Muscle of arm (tissue), 12 donors: ENCODE results near the gene CACNA1C. TPM values are rescaled to one million over a fixed set of nuclear protein-coding genes. Genes with fewer than 3 reads are reported as not detected.
"Not testable (repeated sequence)": the region's sequence is repeated elsewhere in the genome, so short reads cannot be mapped to it uniquely, and the experiment has no call there.

Experiments
- DNase-seq: peaks from one replicate; pipeline ENCODE4 v3.0.0-alpha.2; 2013
- polyA plus RNA-seq, 12 donors: library from polyadenylated mRNA; unstranded; fragments of 120-200 nt; gene quantifications; one replicate each; pipeline ENCODE4 v1.2.1, GENCODE V29; 2013; ENCODE audit not compliant: insufficient read length in 12 of 12

The CACNA1C gene
- polyA plus RNA-seq, 12 donors: 2.3 to 6.7 (median 3.2) TPM; not detected in 1

DNA sequence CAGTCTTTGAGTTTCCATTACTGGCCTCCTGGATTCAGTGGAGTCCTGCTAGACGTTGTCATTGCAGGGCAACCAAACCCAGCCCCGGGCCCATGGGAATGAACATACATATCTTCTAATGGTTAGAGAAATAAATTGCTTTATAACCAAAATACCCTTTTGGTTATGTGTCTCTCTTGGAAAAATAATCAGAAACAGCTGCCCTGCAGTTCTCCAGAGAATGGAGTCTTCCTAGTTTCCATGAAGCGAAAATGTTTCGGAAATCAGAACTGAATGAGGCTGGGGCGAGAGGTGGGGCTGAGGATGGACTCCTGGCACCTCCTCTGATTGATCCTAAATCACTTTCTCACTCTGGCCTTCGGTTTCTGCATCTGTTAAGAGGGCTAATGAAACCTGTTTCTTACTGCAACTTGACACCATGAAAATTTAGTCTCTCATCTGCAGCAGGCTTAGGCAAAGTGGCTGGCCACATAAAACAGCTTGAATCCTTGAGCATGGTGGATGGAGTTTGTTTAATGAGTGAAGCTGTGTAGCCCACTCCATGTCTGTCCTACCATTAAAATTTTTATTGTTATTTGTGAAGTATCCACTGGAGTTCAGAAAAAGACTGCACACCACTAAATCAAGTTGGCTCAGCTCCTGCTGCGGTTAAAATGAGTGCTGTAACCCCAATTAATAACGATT lies 198.9 kb downstream of the CACNA1C start:
- DNase-seq: no peak

DNA sequence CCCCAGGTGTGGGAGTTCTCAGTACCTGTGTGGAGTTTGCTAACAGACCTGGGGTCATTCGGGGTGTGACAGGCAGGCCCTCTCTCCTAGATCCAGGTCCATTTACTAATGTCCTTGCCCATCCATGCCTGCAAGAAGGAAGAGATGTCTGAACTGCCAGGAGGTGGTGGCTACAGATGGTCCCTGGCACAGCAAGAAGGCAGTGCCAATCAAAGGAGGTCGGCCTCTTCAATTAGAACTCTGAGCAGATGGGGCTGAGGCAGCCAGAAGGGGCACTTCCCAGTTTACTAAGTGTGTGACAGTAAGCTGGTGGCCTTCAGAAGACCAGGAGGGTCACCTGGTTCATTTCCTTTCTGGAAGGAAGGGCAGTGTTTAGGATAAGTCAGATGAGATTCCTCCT lies 202.5 kb downstream of the CACNA1C start:
- DNase-seq: no peak

DNA sequence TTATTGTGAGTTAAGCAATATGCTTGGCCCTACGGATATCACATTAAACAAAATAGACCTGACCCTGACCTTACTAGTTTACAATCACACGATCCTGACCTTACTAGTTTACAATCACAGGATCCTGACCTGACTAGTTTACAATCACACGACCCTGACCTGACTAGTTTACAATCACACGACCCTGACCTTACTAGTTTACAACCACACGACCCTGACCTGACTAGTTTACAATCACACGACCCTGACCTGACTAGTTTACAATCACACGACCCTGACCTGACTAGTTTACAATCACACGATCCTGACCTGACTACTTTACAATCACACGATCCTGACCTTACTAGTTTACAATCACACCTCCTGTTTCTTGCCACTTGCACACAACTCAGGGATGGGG lies 202.9 kb downstream of the CACNA1C start:
- DNase-seq: not testable (repeated sequence)

DNA sequence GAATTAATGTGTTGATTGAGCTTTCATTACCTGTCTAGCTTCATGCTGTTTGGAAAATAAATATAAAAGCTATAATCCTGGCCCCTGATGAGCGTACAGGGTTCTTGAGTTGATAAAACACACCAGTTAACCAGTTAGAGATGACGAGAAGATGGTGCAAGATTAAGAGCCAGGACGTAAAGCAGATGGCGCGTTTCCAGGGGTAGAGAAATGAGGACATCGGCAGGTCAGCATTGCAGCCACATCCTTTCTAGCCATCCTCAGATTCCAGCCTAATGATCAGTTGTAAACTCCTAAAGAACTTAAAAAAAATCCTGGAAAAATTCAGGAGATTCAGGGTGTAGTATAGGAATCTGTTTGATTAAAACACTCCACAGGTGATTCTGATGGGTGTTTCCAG lies 203.7 kb downstream of the CACNA1C start:
- no peak for DNase-seq

DNA sequence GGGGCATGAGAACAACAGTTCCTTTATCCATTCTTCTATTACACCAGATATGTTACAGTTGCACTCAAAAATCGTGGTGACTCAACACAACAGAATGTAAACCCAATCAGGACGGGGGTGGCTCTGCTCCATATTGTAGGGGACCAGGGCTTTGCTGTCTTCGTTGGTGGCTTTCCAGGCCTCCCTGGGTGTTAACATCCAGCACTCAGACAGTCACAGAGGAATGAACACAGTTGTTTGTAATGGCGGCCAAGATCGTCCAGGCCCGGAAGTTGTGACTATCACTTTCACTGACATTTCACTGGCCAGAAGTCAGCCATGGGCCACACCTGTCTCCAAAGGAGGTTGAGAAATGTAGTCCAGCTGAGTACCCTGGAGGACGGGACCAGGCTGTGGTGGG lies 204.1 kb downstream of the CACNA1C start:
- DNase-seq: no peak

DNA sequence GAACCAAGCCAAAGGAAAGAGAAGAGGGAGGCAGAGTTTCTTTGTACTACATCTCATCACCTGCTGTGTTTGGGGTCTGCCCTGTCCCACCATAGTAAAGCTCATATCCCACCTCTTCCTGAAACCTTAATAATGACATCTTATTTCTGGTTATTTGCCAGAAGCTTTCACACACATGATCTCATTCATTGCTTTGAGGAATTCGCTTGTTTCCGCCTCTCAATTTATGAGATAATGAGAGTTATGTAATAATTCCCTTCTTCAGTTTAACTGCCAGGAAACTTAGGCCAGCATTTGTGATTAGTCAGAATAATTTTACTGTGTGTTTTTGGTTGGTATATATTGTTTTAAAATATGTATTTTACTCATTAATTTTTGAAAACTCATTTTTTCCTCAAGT lies 205.2 kb downstream of the CACNA1C start:
- no peak for DNase-seq

DNA sequence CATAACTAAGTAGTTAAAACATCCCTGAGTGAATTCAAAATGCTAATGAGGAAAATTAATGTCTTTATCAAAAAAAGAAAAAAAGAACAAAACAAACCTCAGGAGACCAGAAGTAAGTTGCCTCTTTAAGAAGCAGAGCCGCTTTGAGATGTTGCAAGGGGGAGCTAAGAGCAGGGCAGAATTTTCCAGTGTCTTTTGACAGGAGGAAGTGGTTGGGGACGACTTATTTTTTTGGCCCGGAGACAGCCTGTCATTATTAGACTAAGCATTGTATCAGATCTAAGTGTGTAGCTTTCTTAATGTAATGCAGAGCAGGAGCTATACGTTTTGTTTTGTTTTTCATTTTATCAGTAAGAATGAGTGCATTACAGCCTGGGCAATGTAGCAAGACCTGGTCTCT lies 206.6 kb downstream of the CACNA1C start:
- no peak for DNase-seq

DNA sequence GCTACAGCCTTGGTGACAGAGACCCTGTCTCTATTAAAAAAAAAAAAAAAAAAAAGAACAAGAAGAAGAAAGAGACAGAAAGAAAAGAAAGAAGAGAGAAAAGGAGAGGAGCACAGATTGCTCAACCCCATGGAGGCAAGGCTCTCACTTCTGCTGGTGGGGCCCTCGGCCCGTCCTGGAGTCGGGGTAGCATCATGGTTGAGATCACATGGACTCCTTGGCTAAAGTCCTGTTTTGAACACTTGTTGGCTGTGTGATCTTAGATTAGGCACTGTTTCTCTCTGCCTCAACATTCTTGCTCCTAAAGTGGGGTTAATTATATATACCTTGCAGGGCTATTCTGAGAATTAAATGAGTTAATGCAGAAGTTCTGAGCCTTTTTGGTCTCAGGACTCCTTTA lies 207.7 kb downstream of the CACNA1C start:
- no peak for DNase-seq

DNA sequence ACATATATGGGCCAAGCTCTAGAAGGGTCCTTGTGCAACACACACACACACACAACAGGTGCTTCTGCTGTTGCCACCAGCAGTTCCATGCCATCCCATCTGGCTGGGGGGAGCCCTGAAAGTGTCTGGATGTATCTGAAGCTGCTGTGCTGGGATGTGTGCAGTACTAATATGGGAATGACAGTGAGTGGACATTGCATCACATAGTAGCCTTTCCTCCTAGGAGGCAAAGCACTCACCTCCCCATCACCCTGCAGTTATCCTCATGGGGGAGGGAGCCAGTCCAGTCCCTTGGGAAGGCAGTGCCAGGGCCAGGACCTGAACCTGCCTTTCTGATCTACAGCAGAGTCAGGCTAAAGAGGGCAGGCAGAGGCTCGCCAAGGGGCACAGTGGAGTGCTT lies 208.9 kb downstream of the CACNA1C start:
- no peak for DNase-seq

DNA sequence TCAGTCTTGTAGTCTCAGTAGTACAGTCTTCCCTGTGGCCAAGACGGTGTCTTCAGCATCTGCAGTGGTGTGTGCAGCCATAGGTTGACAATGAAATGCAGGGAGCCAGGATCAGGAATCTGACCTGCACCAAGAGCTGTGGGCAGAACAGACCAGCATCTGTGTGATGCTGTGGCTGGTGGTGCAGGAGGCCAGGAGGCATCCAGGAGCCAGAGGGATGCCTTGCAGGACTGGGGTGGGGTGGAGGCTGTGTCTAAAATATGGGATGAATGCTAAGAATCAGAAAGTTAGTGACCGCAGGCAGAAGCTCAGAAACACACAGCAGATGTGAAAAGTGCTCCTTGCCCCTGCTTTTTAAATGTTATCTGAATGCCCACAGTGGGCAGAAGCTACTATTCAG lies 209.7 kb downstream of the CACNA1C start:
- DNase-seq: no peak

DNA sequence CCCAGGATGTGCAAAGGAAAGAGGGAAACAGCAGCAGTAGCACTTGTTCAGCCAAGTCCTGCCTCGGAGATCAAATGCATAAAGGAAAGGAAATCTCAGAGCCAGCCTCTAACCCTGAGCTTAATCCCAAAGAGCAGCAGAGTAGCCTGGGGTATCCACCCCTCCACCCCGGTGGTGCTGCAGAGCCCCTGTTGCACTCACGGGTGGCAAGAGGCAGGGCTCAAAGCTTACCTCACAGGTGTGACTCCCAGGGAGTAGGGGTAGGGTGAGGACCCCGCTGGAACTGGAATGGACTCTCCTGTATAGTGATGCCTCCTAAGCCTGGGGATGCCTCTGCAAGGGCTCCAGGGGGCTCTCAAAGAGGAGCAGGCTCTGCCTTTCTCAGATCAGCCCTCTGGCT lies 211.1 kb downstream of the CACNA1C start:
- no peak for DNase-seq

DNA sequence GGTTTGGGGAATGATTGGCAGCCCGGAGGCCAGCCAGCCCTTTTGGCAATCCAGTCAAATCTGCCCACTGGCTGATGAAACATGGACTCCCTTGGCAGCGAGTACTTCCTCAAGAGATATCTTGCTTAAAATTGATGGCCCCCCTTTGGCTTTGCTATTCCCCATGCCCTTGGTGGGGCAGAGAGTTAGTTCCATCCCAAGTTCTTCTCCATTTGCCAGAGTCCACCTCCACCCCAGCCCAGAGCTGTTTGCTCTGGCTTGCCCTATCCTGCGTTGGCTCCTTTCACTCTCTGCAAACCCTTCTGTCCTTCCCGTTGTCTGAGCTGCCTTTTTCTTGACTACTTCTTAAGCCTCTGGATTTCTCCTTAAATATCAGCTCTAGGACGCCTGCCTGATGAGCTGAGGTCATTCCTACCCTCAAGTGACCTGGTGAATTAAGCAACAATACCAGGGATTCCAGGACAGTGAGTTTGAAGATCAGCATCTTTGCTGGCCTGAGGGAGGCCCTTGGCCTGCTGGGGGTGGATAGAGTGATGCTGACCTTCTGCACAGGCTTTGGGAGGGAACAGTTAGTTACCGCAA lies 212.0 kb downstream of the CACNA1C start:
- no peak for DNase-seq

DNA sequence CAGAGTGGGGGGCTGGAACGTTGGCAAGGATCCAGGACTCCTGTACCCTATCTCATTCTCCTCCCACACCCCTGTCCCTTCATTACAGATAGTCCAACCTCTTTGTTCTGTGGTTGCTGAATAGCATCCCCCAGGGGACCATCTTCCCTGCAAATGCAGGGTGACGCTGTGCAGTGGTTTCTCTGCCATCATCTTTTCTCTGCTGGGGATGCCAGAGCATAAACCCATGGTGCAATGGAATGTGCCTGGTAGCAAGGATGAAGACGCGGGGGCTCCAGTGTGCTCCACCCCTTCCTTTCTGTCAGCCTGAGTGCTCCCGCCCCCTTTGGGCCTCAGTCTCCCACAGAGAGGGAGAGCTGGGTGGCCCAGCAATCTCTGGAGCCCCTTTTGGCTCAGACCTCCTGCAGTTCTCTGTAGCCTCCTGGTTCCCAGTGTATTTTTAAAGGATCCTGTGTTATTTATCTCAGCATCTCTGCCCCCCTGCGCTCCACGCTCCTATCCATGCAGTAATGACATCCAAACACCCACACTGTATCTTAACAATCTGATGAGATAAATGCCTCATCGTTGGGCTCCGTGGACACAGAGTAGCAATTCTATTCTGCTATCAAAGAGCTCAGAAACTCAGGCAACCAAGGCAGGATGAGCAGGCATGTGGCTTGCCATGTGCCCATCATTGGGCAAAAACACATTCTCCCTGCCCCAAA lies 212.8 kb downstream of the CACNA1C start:
- DNase-seq: no peak

DNA sequence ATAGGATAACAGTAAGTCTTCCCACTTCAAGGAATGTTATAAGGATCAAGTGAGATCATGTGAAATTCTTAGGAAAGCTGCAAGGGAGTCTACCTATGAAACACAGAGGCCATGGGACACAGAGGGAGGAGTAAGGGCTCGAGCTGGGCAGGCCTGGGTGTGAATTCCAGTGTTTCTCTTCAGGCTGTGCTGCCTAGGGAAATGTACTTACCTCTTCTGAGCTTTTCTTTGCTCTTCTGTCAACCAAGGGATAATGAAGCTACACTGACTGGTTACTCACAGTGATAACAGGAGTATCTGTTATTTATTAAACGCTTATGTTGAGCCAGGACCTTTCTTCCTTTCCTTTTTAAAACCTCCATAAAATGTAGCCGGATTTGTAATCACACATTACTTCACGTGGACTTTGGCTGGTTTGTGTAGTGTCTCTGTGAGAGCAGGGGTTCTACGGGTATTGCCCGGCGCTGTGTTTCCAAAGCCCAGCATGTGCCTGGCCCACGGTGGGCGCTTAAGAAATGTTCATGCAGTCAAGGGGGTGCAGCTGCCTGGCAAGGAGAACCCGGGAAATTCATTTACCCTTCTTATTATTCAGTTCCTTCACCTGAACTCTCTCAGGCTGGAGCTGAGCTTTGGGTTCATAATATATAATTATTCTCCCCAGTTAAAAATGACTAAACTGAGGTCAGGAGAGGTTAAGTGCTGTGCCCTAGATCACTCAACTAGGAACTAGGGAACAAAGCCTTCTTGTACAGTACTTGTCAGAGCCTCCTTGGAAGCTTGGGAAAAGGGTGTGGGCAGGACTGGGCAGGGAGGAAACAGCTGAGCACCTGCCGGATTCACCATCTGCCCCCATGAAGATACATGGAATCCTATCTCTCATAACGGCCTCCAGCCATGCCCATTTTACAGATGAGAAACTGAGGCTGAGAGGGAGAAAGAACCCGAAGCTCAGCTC lies 214.2 kb downstream of the CACNA1C start:
- no peak for DNase-seq

DNA sequence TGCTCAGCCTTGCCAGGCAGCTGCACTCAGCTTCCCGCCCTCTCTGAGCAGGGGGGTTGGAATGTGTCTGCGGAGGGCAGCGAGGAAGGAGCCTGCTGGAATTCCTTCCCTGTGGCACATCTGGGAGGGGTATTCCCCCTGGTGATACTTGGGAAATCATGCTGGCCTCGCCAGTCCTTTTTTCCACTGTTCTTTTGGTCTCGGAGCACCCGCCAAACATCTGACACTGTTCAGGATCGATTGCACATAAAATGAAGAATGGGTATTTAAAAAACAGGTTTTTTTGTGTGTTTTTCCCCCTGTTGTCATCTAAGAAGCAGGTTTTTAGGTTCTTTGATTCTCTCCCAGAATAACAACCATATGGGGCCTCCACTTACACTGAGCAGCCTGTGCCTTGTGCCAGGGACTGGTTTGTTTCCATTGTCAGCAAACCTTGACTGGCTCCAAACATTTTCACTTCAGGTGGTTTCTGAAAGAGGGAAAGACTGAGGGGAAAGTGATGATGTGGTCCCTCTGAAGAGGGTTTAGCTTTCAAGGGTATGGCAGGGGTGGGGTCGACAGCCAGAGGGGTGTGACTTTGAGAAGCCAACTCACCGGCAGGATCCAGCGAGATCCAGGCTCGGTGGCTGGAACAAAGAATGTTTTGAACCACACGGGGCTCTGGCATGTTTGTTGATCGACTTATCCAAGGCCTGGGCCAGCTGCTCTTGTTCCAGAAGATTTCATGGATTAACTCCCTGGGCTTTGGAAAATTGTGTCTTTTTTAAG lies 215.1 kb downstream of the CACNA1C start:
- DNase-seq: peak; percentile 65

DNA sequence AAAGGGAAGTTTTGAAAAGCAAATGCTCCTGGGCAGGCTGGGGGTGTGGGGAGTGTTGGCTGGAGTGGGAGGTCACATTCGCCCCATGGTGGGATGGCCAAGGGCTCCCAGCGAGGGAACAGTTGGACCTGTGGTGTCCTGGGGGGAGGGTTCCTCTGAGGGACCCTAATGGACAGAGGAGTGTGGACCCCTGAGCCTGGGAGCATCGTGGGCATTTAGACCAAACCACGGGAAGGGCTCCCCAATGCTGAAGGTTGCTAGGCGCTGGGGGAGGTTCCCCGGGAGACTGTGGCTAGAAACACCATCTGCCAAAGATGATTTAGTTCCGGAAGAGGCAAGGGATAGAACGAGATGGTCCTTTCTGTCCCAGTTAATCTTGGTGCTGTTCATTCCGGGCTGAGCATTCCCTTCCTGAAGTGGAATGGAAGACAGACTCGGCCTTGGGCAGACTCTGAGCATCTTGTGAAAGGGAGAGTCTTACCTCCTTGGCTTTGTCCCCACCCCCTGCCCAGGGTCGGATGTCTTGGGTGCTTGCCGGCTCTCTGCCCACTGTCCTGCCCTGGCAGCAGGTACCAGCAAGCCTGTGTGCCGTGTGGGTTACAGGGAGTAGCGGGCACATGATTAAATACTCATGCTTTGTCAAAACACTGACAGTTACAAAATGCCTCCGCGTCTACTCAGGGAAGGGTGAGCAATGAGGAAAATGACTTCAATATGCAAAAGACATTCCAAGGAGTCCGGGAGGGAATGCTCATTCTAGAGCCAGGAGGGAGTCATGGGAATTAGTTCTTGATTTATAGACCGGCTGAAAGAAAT lies 215.9 kb downstream of the CACNA1C start:
- no peak for DNase-seq

DNA sequence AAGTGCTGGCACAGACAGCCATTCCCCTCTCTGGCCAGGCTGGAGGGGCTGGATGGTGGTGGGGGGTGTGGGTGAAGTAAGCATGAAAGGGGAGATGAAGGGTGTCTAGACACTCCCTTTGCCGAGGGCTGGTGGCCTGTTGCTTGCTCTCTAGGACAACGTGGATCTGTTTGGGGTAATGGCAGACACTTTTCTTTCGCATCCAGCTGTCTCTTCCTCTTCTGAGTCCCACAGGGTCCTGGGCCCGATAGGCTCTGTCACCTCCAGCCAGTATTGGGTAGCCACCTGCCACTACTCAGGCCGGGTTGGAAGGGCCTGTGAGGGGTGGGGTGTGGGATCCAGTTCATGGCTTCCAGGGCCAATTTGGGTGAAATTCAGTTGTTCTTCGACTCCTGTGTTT lies 218.1 kb downstream of the CACNA1C start:
- no peak for DNase-seq

DNA sequence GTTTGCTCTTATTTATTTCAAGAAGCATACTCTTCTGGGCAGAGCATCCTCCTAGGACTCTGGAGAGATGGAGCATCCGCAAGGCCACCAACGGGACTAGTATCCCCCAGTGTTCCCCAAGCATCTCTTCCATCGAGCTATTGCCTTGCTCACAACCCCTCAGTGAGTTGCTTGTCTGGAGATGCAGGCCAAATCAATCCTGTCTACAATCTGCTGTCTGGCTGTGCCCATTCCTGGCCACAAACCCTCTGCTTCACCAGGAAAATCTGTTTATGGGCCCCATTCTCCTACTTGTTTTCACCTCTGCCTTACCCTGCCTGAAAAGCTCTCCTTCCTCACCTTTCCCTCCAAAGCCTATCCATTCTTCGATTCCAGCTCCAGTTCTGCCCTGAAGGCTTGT lies 219.2 kb downstream of the CACNA1C start:
- no peak for DNase-seq

DNA sequence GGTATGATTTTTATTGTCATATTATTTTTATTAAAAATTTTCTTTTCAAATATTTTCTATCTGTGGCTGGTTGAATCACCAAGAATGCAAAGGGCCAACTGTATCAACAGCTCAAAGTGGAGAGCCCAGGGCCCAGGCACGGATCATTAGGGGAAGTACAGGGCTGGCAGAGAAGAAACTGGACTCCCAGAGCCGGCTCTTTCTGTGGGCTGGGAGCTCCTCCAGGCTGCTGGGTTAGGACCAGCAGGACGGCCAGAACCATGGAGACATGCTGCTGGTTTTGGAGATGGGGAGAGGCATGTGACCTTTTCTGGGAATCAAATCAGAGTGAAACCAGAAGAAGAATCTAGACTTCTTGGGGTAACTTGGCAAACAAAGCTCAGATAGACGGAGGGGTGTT lies 220.5 kb downstream of the CACNA1C start:
- DNase-seq: no peak

DNA sequence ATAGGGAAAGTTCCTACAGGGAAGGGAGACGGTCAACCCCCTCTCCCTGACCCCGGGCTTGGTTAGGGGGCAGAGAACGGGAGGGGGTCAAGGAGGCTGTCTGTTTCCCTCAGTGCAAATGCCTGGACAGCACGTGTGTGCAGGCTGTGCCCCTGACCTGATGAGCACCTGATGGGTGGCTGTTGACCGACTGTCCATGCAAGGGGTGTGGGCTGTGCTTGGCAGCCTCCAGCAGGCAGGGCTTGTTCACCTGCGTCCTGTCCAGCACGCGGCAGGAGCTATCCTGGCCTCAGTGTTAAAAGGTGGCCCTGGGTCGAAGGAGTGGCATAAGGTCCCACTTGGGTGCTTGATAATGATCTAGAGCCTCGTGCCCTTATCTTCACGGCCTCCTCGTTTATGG lies 221.0 kb downstream of the CACNA1C start:
- DNase-seq: no peak

DNA sequence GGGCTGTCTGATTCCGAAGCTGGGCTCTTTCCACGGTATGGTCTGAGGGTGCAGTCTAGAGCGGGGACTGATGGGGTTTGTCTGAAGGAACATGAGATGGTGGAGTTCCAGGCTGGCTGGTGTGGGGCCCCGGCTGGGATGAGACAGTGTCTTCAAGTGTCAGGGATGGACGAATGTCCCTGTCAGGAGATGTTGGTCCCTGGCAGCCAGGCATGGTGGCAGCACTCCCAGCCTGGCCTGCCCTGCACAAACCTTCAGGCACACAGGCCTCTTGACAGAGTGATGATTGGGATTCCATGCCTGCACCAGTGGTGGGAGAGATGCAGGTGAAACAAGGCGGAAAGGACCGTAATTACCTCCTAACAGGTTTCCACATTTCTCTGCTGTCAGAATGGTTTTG lies 221.9 kb downstream of the CACNA1C start:
- no peak for DNase-seq
